LNCaP clone FGC (cell line): ENCODE measurements around the gene DYNC1I2.
A peak's percentile ranks its signal among the peaks of the same experiment; 100 is the strongest.

Source experiments
- DNase-seq: peaks from one replicate; pipeline ENCODE4 v3.0.0-alpha.2; 2011; ENCODE audit warnings: low read depth
- H3K4me3 ChIP-seq: 2 replicates; pipeline ENCODE4 v1.5.1; 2011; ENCODE audit warnings: mild to moderate bottlenecking, low read depth, low read length, control low read depth
- CTCF ChIP-seq: IDR thresholded peaks from 2 replicates; pipeline ENCODE4 v1.5.1; 2012; ENCODE audit warnings: mild to moderate bottlenecking; ENCODE audit not compliant: control insufficient read depth, insufficient read depth; ENCODE audit errors: extremely low read depth

The DYNC1I2 gene

GRCh38 chr2:171687287-171688128 is at the start of gene DYNC1I2:
Gene DYNC1I2 (plus strand): TSS chr2:171687469. CDS start chr2:171690156, 2,687 bp downstream.
- no peak for TF ChIP-seq CTCF
- DNase-seq = peak; percentile 84
- H3K4me3 ChIP-seq = peak within 1 kb of the TSS; percentile 95

- TF ChIP-seq CTCF = no peak
- no peak overlapping the region for H3K4me3 ChIP-seq
- DNase-seq = no peak
Observed at GRCh38 chr2:171651667-171652415, 35.4 kb upstream of the DYNC1I2 start.

GRCh38 chr2:171652416-171652785 is 34.9 kb upstream of the DYNC1I2 start:
- H3K4me3 ChIP-seq = no peak overlapping the region
- no peak for DNase-seq
- TF ChIP-seq CTCF = no peak

- DNase-seq = no peak
- TF ChIP-seq CTCF = no peak
- no peak overlapping the region for H3K4me3 ChIP-seq
Observed at GRCh38 chr2:171655586-171655985, 31.7 kb upstream of the DYNC1I2 start.

- TF ChIP-seq CTCF = no peak
- no peak for DNase-seq
- no peak overlapping the region for H3K4me3 ChIP-seq
Observed at GRCh38 chr2:171667041-171667440, 20.2 kb upstream of the DYNC1I2 start.

- DNase-seq = no peak
- H3K4me3 ChIP-seq = no peak overlapping the region
- no peak for TF ChIP-seq CTCF
Observed at GRCh38 chr2:171668183-171668582, 19.1 kb upstream of the DYNC1I2 start.
